Uterus (tissue), 2 donors: ENCODE data around the gene CHRM4.

ENCODE experiments used
- POLR2A ChIP-seq, 2 donors: fragments of 450-650 bp; IDR thresholded peaks; one replicate each; pipeline ENCODE4 v1.6.1; 2016; ENCODE audit warnings: antibody characterized with exemption in 2 of 2, mild to moderate bottlenecking in 1 of 2, moderate library complexity in 1 of 2
- TF ChIP-seq, protein P1 (sequence below), 4 experiments: fragments of 200-600 bp in 2 of 4; fragments of 450-650 bp in 2 of 4; sonication (generic) in 2 of 4; IDR thresholded peaks; one replicate each; pipeline ENCODE4 v1.5.1; 2016 to 2019; ENCODE audit warnings: antibody characterized with exemption in 4 of 4, mild to moderate bottlenecking in 2 of 4, moderate library complexity in 1 of 4

- TF ChIP-seq, protein P1, sequence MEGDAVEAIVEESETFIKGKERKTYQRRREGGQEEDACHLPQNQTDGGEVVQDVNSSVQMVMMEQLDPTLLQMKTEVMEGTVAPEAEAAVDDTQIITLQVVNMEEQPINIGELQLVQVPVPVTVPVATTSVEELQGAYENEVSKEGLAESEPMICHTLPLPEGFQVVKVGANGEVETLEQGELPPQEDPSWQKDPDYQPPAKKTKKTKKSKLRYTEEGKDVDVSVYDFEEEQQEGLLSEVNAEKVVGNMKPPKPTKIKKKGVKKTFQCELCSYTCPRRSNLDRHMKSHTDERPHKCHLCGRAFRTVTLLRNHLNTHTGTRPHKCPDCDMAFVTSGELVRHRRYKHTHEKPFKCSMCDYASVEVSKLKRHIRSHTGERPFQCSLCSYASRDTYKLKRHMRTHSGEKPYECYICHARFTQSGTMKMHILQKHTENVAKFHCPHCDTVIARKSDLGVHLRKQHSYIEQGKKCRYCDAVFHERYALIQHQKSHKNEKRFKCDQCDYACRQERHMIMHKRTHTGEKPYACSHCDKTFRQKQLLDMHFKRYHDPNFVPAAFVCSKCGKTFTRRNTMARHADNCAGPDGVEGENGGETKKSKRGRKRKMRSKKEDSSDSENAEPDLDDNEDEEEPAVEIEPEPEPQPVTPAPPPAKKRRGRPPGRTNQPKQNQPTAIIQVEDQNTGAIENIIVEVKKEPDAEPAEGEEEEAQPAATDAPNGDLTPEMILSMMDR (IDR thresholded peaks at IDR 0.05): no peak
- TF ChIP-seq POLR2A (IDR thresholded peaks at IDR 0.05): no peak
These were observed 17.5 kb downstream of the CHRM4 start for GRCh38 chr11:46373787-46374740.
